ENCODE results near the gene RPL21.

Gene RPL21

GRCh38 chr13:27269114-27269665 lies 17.8 kb downstream of the RPL21 start:
- Histone ChIP-seq H3K27ac (ENCODE audit: low read depth, low read length) (no peak overlapping the region), H3K4me1 (ENCODE audit: control insufficient read depth in 1 of 2, insufficient read depth in 2 of 2, low read length in 2 of 2) (peaks cover 23 to 39% of the 10 kb centered on the region in 2 donors), H3K9me3 (ENCODE audit: control insufficient read depth in 1 of 2, low read length in 2 of 2) (no peaks in the 10 kb centered on the region)

GRCh38 chr13:27270594-27271520 lies 19.5 kb downstream of the RPL21 start, which contains the start of gene RASL11A:
Gene RASL11A (plus strand): TSS chr13:27270830. CDS start chr13:27270945, 115 bp downstream.
- peak within 1 kb of the TSS; percentile 58 to 89 for H3K9ac ChIP-seq (ENCODE audit: low read depth in 1 of 2, low read length in 2 of 2)
- H3K9me3 ChIP-seq (ENCODE audit: control insufficient read depth in 1 of 2, low read length in 2 of 2): no peaks in the 10 kb centered on the region
- peak within 1 kb of the TSS; percentile 87 for H3K27ac ChIP-seq (ENCODE audit: low read depth, low read length)
- H3K27me3 ChIP-seq (ENCODE audit: control insufficient read depth in 1 of 2, insufficient read depth in 2 of 2, low read length in 2 of 2): no peaks in the 10 kb centered on the region
- H3K4me1 ChIP-seq (ENCODE audit: control insufficient read depth in 1 of 2, insufficient read depth in 2 of 2, low read length in 2 of 2): peaks cover 31 to 40% of the 10 kb centered on the region in 2 donors
- peaks cover 0 to 6% of the 10 kb centered on the region in 2 donors for H3K36me3 ChIP-seq (ENCODE audit: control insufficient read depth in 1 of 2, insufficient read depth in 2 of 2, low read length in 2 of 2)
- peak within 1 kb of the TSS; percentile 81 to 92 for H3K4me3 ChIP-seq (ENCODE audit: low read depth in 1 of 2, low read length in 2 of 2)

More at GRCh38 chr13:27269114-27269665, 17.8 kb downstream of the RPL21 start:
- H3K27me3 ChIP-seq (ENCODE audit: control insufficient read depth in 1 of 2, insufficient read depth in 2 of 2, low read length in 2 of 2): no peaks in the 10 kb centered on the region
- H3K36me3 ChIP-seq (ENCODE audit: control insufficient read depth in 1 of 2, insufficient read depth in 2 of 2, low read length in 2 of 2): peaks cover 0 to 6% of the 10 kb centered on the region in 2 donors
- no peak overlapping the region for H3K4me3 ChIP-seq (ENCODE audit: low read depth in 1 of 2, low read length in 2 of 2)
- H3K9ac ChIP-seq (ENCODE audit: low read depth in 1 of 2, low read length in 2 of 2): no peak overlapping the region

- H3K4me3 ChIP-seq (ENCODE audit: low read depth in 1 of 2, low read length in 2 of 2): peak overlapping the region; percentile 81 to 92
- H3K27ac ChIP-seq (ENCODE audit: low read depth, low read length): peak overlapping the region; percentile 87
- peaks cover 0 to 6% of the 10 kb centered on the region in 2 donors for H3K36me3 ChIP-seq (ENCODE audit: control insufficient read depth in 1 of 2, insufficient read depth in 2 of 2, low read length in 2 of 2)
- peaks cover 31 to 40% of the 10 kb centered on the region in 2 donors for H3K4me1 ChIP-seq (ENCODE audit: control insufficient read depth in 1 of 2, insufficient read depth in 2 of 2, low read length in 2 of 2)
- no peaks in the 10 kb centered on the region for H3K9me3 ChIP-seq (ENCODE audit: control insufficient read depth in 1 of 2, low read length in 2 of 2)
- H3K27me3 ChIP-seq (ENCODE audit: control insufficient read depth in 1 of 2, insufficient read depth in 2 of 2, low read length in 2 of 2): no peaks in the 10 kb centered on the region
- H3K9ac ChIP-seq (ENCODE audit: low read depth in 1 of 2, low read length in 2 of 2): peak overlapping the region; percentile 58 to 89
Observed at GRCh38 chr13:27271570-27272096, 20.3 kb downstream of the RPL21 start.

- peaks cover 27 to 34% of the 10 kb centered on the region in 2 donors for H3K4me1 ChIP-seq (ENCODE audit: control insufficient read depth in 1 of 2, insufficient read depth in 2 of 2, low read length in 2 of 2)
- no peaks in the 10 kb centered on the region for H3K9me3 ChIP-seq (ENCODE audit: control insufficient read depth in 1 of 2, low read length in 2 of 2)
- no peaks in the 10 kb centered on the region for H3K27me3 ChIP-seq (ENCODE audit: control insufficient read depth in 1 of 2, insufficient read depth in 2 of 2, low read length in 2 of 2)
- no peak overlapping the region for H3K27ac ChIP-seq (ENCODE audit: low read depth, low read length)
- H3K9ac ChIP-seq (ENCODE audit: low read depth in 1 of 2, low read length in 2 of 2): no peak overlapping the region
- no peak overlapping the region for H3K4me3 ChIP-seq (ENCODE audit: low read depth in 1 of 2, low read length in 2 of 2)
- H3K36me3 ChIP-seq (ENCODE audit: control insufficient read depth in 1 of 2, insufficient read depth in 2 of 2, low read length in 2 of 2): peaks cover 0 to 6% of the 10 kb centered on the region in 2 donors
Observed at GRCh38 chr13:27273658-27274425, 22.5 kb downstream of the RPL21 start.

GRCh38 chr13:27274631-27275030 lies 23.3 kb downstream of the RPL21 start:
- Histone ChIP-seq H3K36me3 (ENCODE audit: control insufficient read depth in 1 of 2, insufficient read depth in 2 of 2, low read length in 2 of 2) (peaks cover 0 to 6% of the 10 kb centered on the region in 2 donors), H3K4me1 (ENCODE audit: control insufficient read depth in 1 of 2, insufficient read depth in 2 of 2, low read length in 2 of 2) (peaks cover 23 to 26% of the 10 kb centered on the region in 2 donors), H3K27ac (ENCODE audit: low read depth, low read length) (no peak overlapping the region), H3K4me3 (ENCODE audit: low read depth in 1 of 2, low read length in 2 of 2) (no peak overlapping the region), H3K27me3 (ENCODE audit: control insufficient read depth in 1 of 2, insufficient read depth in 2 of 2, low read length in 2 of 2) (no peaks in the 10 kb centered on the region), H3K9me3 (ENCODE audit: control insufficient read depth in 1 of 2, low read length in 2 of 2) (no peaks in the 10 kb centered on the region), H3K9ac (ENCODE audit: low read depth in 1 of 2, low read length in 2 of 2) (no peak overlapping the region)

- H3K4me1 ChIP-seq (ENCODE audit: control insufficient read depth in 1 of 2, insufficient read depth in 2 of 2, low read length in 2 of 2): peaks cover 32 to 35% of the 10 kb centered on the region in 2 donors
- no peak overlapping the region for H3K27ac ChIP-seq (ENCODE audit: low read depth, low read length)
- H3K36me3 ChIP-seq (ENCODE audit: control insufficient read depth in 1 of 2, insufficient read depth in 2 of 2, low read length in 2 of 2): peaks cover 0 to 6% of the 10 kb centered on the region in 2 donors
- H3K9me3 ChIP-seq (ENCODE audit: control insufficient read depth in 1 of 2, low read length in 2 of 2): no peaks in the 10 kb centered on the region
- no peaks in the 10 kb centered on the region for H3K27me3 ChIP-seq (ENCODE audit: control insufficient read depth in 1 of 2, insufficient read depth in 2 of 2, low read length in 2 of 2)
- no peak overlapping the region for H3K4me3 ChIP-seq (ENCODE audit: low read depth in 1 of 2, low read length in 2 of 2)
- no peak overlapping the region for H3K9ac ChIP-seq (ENCODE audit: low read depth in 1 of 2, low read length in 2 of 2)
Observed at GRCh38 chr13:27276188-27276587, 24.8 kb downstream of the RPL21 start.

- Histone ChIP-seq H3K9ac (ENCODE audit: low read depth in 1 of 2, low read length in 2 of 2) (no peak overlapping the region), H3K27me3 (ENCODE audit: control insufficient read depth in 1 of 2, insufficient read depth in 2 of 2, low read length in 2 of 2) (no peaks in the 10 kb centered on the region), H3K36me3 (ENCODE audit: control insufficient read depth in 1 of 2, insufficient read depth in 2 of 2, low read length in 2 of 2) (no peaks in the 10 kb centered on the region), H3K4me1 (ENCODE audit: control insufficient read depth in 1 of 2, insufficient read depth in 2 of 2, low read length in 2 of 2) (peaks cover 17 to 18% of the 10 kb centered on the region in 2 donors), H3K9me3 (ENCODE audit: control insufficient read depth in 1 of 2, low read length in 2 of 2) (no peaks in the 10 kb centered on the region), H3K4me3 (ENCODE audit: low read depth in 1 of 2, low read length in 2 of 2) (no peak overlapping the region), H3K27ac (ENCODE audit: low read depth, low read length) (no peak overlapping the region)
Observed at GRCh38 chr13:27279506-27279905, 28.1 kb downstream of the RPL21 start.

GRCh38 chr13:27280009-27280656 lies 28.8 kb downstream of the RPL21 start:
- H3K27ac ChIP-seq (ENCODE audit: low read depth, low read length): no peak overlapping the region
- no peaks in the 10 kb centered on the region for H3K27me3 ChIP-seq (ENCODE audit: control insufficient read depth in 1 of 2, insufficient read depth in 2 of 2, low read length in 2 of 2)
- no peak overlapping the region for H3K4me3 ChIP-seq (ENCODE audit: low read depth in 1 of 2, low read length in 2 of 2)
- no peaks in the 10 kb centered on the region for H3K36me3 ChIP-seq (ENCODE audit: control insufficient read depth in 1 of 2, insufficient read depth in 2 of 2, low read length in 2 of 2)
- no peaks in the 10 kb centered on the region for H3K9me3 ChIP-seq (ENCODE audit: control insufficient read depth in 1 of 2, low read length in 2 of 2)
- no peak overlapping the region for H3K9ac ChIP-seq (ENCODE audit: low read depth in 1 of 2, low read length in 2 of 2)
- H3K4me1 ChIP-seq (ENCODE audit: control insufficient read depth in 1 of 2, insufficient read depth in 2 of 2, low read length in 2 of 2): peaks cover 13 to 16% of the 10 kb centered on the region in 2 donors

- no peaks in the 10 kb centered on the region for H3K9me3 ChIP-seq (ENCODE audit: control insufficient read depth in 1 of 2, low read length in 2 of 2)
- no peaks in the 10 kb centered on the region for H3K27me3 ChIP-seq (ENCODE audit: control insufficient read depth in 1 of 2, insufficient read depth in 2 of 2, low read length in 2 of 2)
- H3K4me1 ChIP-seq (ENCODE audit: control insufficient read depth in 1 of 2, insufficient read depth in 2 of 2, low read length in 2 of 2): peaks cover 13 to 16% of the 10 kb centered on the region in 2 donors
- H3K9ac ChIP-seq (ENCODE audit: low read depth in 1 of 2, low read length in 2 of 2): no peak overlapping the region
- H3K4me3 ChIP-seq (ENCODE audit: low read depth in 1 of 2, low read length in 2 of 2): no peak overlapping the region
- H3K27ac ChIP-seq (ENCODE audit: low read depth, low read length): no peak overlapping the region
- H3K36me3 ChIP-seq (ENCODE audit: control insufficient read depth in 1 of 2, insufficient read depth in 2 of 2, low read length in 2 of 2): no peaks in the 10 kb centered on the region
Observed at GRCh38 chr13:27280841-27281240, 29.5 kb downstream of the RPL21 start.
